ENCODE results near the gene CENPVL2.
"Not testable (repeated sequence)": the region's sequence is repeated elsewhere in the genome, so short reads cannot be mapped to it uniquely, and the experiment has no call there.

The CENPVL2 gene

DNA sequence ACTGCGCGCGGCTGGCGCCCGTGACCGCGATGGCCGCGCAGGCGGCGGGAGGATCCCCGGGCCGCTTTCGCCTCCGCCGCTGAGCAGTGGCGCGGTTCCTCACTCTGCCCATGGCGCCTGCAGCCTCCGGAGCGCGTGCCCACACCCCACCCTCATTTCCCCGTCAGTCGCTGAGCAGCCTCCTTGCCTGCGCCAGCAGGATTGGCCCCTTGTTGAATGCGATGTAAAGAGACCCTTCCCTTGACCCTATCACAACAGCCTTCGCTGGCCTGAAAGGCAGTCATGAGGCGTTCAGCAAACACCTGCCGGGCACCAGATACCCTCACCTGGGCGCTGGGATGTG, at the start of gene CENPVL2:
Gene CENPVL2 (minus strand): TSS at position 112 of the 343 bp plus-strand sequence. CDS start 0 bp downstream, at position 112.
- not testable (repeated sequence) for DNase-seq

DNA sequence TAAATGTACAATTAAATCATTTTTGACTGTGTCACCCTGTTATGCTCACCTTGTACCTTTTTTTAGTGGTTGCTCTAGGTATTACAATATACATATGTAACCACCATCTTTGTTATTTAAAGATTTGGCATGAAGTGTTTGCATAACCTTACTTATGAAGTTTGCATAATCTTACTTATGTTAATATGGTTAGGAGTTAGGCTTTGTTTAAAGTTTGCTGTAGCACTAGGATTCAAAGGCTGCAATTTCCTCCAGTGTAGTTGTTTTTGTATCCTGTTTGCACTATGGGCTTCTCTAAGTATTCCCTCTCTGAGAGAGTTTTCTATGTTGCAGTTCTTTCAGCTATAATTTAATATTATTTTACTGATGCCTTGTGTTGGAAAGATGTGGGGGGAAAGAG, 45.6 kb upstream of the CENPVL2 start:
- no peak for DNase-seq

DNA sequence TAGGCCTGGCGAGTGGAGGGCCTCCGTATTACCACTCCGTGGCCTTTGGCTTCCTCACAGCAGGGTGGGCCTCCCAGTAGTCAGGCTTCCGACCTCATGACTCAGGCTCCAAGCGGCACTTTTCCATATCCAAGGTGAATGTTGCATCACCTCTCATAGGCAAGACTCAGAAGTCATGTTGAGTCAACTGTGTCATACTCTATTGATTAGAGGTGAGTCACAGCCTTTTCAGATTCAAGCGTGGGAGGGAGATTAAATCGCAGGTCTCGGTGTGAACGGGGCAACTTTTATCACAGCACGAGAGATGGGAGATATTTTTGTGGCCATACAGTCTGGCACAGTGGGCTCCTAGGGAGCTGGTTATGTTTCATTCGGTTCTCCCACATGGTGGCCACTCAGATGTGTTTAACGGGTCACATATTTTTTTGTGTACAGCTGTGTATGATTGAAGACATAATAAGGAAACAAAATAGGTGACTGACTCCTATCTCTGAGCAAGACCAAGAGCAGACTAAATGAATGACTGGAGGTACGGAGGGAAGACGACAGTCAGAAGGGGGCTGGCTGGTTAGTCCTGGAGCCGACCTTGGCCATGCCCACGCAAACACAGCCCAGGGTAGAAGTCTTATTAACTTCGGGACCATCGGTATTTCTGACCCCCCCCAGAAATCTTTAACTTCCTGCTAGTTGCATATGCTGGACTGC, 30.5 kb upstream of the CENPVL2 start:
- DNase-seq: not testable (repeated sequence)

DNA sequence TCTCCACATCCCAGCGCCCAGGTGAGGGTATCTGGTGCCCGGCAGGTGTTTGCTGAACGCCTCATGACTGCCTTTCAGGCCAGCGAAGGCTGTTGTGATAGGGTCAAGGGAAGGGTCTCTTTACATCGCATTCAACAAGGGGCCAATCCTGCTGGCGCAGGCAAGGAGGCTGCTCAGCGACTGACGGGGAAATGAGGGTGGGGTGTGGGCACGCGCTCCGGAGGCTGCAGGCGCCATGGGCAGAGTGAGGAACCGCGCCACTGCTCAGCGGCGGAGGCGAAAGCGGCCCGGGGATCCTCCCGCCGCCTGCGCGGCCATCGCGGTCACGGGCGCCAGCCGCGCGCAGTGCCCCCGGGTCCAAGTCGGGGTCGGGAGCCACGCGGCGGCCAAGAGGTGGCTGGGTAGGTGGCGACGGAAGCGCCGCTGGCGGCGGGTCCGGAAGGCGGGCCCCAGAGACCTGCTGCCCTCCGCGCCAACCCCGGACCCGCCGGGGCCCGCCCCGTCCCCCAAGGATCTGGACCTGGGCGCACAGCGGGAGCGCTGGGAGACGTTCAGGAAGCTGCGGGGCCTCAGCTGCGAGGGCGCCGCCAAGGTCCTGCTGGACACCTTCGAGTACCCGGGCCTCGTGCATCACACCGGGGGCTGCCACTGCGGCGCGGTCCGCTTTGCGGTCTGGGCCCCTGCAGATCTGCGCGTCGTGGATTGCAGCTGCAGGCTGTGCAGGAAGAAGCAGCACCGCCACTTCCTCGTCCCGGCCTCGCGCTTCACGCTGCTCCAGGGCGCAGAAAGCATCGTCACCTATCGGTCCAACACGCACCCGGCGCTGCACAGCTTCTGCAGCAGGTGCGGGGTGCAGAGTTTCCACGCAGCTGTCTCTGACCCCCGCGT, 27.9 kb upstream of the CENPVL2 start, which contains the start of gene CENPVL1:
Gene CENPVL1 (plus strand): TSS at position 236 of the 888 bp plus-strand sequence. CDS start 0 bp downstream, at position 236.
- DNase-seq: not testable (repeated sequence)

DNA sequence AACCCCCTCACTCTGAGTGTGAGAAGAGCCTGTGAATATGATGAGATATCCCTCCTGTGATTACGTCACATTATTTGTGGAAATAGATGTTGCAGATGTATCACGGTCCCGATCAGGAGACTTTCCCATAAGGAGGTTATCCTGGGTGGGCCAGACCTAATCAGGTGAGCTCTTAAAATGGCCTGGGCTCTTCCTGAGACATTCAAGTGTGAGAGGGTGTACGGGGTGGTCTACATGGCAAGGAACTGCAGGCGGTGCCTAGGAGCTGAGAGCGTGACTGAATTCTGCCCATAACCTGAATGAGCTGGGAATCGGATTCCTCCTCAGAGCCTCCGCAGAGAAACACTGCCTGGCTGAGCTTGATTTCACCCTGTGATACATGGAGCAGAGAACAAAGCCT, 14.8 kb upstream of the CENPVL2 start:
- no peak for DNase-seq

DNA sequence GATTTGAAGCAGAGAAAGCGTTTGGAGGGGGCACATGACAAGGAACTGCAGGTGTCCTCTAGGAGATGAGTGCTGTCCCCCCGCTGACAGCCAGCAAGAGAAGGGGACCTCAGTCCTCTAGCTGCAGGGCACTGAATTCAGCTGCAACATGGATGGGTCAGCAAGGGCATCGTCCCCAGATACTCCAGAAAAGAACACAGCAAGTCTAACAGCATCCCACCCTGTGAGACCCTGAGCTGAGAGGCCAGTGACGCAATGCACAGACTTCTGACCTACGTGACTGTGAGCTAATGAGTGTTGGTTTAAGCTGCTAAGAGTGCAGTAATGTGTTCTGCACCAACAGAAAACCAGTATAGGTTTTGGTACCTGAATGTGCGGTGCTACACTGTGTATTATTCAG, 11.6 kb upstream of the CENPVL2 start:
- DNase-seq: no peak

DNA sequence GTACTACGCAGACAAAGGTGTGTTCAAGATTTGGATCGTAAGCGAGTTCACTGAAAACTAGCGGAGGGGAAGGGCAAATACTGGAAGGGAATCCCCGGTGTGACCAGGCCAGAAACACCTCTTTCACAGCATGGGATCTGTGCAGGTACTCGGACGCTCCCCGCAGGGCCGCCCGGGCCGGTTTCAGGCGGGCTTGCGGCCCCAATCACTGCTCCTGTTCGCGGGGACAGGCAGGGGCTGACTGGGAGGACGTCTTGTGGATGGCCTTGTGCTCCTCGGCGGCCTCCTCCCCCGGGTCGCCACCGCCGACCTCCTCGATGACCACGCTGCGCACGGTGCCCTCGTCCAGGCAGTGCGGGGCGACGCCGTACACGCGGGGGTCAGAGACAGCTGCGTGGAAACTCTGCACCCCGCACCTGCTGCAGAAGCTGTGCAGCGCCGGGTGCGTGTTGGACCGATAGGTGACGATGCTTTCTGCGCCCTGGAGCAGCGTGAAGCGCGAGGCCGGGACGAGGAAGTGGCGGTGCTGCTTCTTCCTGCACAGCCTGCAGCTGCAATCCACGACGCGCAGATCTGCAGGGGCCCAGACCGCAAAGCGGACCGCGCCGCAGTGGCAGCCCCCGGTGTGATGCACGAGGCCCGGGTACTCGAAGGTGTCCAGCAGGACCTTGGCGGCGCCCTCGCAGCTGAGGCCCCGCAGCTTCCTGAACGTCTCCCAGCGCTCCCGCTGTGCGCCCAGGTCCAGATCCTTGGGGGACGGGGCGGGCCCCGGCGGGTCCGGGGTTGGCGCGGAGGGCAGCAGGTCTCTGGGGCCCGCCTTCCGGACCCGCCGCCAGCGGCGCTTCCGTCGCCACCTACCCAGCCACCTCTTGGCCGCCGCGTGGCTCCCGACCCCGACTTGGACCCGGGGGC, 567 bp downstream of the CENPVL2 start:
- not testable (repeated sequence) for DNase-seq

DNA sequence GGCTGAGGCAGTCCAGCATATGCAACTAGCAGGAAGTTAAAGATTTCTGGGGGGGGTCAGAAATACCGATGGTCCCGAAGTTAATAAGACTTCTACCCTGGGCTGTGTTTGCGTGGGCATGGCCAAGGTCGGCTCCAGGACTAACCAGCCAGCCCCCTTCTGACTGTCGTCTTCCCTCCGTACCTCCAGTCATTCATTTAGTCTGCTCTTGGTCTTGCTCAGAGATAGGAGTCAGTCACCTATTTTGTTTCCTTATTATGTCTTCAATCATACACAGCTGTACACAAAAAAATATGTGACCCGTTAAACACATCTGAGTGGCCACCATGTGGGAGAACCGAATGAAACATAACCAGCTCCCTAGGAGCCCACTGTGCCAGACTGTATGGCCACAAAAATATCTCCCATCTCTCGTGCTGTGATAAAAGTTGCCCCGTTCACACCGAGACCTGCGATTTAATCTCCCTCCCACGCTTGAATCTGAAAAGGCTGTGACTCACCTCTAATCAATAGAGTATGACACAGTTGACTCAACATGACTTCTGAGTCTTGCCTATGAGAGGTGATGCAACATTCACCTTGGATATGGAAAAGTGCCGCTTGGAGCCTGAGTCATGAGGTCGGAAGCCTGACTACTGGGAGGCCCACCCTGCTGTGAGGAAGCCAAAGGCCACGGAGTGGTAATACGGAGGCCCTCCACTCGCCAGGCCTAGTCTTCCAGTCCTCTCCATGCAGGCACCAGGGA, 2.8 kb downstream of the CENPVL2 start:
- not testable (repeated sequence) for DNase-seq

DNA sequence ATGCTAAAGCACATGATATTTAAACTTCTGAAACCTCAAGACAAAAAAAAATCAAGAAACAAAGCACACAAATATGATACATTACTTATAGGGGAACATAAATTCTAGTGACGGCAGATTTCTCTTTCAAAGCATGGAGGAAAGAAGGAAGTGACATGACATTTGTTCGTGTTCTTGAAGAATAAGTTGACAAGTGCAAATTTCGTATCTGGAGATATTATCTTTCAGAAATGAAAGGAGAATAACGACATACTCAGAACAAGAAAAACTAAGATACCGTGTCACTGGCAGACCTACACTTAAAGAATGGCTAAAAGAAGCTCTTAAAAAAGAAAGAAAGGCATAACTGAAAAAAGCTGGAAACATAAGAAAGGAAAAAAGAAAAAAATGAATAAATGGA, 16.6 kb downstream of the CENPVL2 start:
- DNase-seq: no peak

DNA sequence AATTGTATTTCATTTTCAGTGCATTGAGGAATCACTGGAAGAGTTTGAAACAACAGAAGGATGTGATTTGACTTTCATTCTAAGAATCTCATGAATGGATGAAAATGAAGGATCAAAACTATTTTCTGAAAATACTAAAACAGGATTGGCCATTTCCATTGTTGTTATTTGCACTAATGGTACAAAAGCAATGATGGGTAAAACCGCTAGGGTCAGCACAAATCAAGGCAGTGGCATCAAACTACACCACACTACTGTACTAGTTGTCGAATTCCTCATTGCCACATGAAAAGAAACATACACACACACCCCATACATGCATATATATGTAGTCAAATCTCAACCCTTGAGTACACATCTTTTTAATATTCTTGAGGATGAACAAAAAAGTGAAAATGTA, 39.3 kb downstream of the CENPVL2 start:
- no peak for DNase-seq

DNA sequence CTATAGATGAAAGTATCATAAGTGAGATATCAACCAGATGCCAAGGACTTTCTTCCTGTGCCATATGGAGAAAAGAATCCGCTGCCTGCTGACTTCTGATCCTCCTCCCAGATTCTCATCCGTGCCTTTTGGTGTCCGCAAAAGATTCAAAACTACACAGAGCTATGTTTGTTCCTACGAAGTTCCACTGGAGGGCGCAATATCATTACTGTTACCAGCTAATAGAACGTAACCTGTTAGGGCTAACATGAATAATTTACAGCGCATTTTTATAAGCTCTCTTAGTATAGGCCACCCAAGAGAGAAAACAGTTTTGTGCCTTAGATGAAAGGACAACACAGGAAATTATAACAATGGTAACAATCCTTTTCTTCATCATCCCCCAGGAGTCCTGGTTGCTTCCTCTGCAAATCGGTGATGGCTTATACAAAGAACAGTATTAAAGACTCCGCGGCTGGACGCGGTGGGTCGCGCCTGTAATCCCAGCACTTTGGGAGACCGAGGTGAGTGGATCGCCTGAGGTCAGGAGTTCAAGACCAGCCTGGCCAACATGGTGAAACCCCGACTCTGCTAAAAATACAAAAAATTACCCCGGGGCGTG, 41.1 kb downstream of the CENPVL2 start:
- no peak for DNase-seq

DNA sequence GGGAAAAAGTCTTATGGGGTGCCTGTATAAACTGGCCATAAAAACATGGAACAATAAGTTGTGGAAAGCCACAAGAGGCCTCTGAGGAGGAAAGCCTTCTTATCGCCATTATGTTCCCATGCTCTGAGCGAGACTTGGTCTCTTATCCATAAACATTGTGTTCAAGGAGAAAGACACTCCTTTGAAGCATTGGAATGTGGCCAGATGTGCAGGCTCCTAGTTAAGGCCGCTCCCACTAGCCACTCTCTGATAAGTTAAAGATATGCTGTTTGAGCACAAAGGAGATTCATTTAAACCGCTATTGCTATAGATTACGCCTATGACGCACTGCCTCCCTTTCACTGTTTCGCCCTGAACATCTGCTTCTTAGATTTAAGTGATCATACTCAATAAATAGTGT, 46.1 kb downstream of the CENPVL2 start:
- DNase-seq: not testable (repeated sequence)
